SK-N-SH (cell line): ENCODE data around the gene B4GALT3. TPM values are rescaled to one million over a fixed set of nuclear protein-coding genes. Genes with fewer than 3 reads are reported as not detected.

ENCODE experiments used
- CTCF ChIA-PET: fragments of 300-600, 350-600 bp; formaldehyde crosslinking; extraction: SDS; loops from one replicate; lab custom pipeline; 2021; lab: Yijun Ruan, JAX
- POLR2A ChIA-PET: fragments of 350-600 bp; sonication (Branson Sonifier 250); formaldehyde crosslinking; extraction: SDS; loops from one replicate; lab custom pipeline; 2020; ENCODE audit warnings: antibody characterized with exemption, inconsistent platforms; lab: Yijun Ruan, JAX
- DNase-seq: peaks from one replicate; pipeline ENCODE4 v3.0.0; 2012
- H2AFZ ChIP-seq: fragments of 200-600 bp; sonication (generic); 2 replicates; pipeline ENCODE4 v1.8.1; 2016; ENCODE audit warnings: antibody characterized with exemption, mild to moderate bottlenecking, low read depth
- H3F3A ChIP-seq: fragments of 200-600 bp; sonication (generic); replicated peaks from 2 replicates; pipeline ENCODE3; 2016; ENCODE audit warnings: antibody characterized with exemption, mild to moderate bottlenecking; ENCODE audit not compliant: insufficient read depth
- H3K27ac ChIP-seq, 2 experiments: fragments of 200-500 bp in 1 of 2; fragments of 200-600 bp in 1 of 2; sonication (Bioruptor generic) in 1 of 2; sonication (generic), shearing (Covaris generic) in 1 of 2; 2 replicates each; pipeline versions ENCODE4 v1.5.1 to v1.6.1; 2014 to 2016; ENCODE audit warnings: low read depth in 2 of 2, inconsistent platforms in 1 of 2, low read length in 1 of 2, mild to moderate bottlenecking in 1 of 2, mixed read lengths in 1 of 2
- H3K27me3 ChIP-seq: fragments of 200-600 bp; sonication (generic), shearing (Covaris generic); 2 replicates; pipeline ENCODE4 v1.6.1; 2016; ENCODE audit warnings: mixed run types; ENCODE audit not compliant: insufficient read depth
- H3K36me3 ChIP-seq, 2 experiments: fragments of 200-500 bp in 1 of 2; fragments of 200-600 bp in 1 of 2; sonication (Bioruptor generic) in 1 of 2; sonication (generic) in 1 of 2; replicated peaks in 1 of 2; 2 replicates each; pipeline versions ENCODE3 to v1.5.1; 2014 to 2016; ENCODE audit warnings: low read length in 1 of 2, mild to moderate bottlenecking in 1 of 2; ENCODE audit not compliant: insufficient read depth in 2 of 2, control insufficient read depth in 1 of 2
- H3K4me1 ChIP-seq, 2 experiments: fragments of 200-500 bp in 1 of 2; fragments of 200-600 bp in 1 of 2; sonication (Bioruptor generic) in 1 of 2; sonication (generic), shearing (Covaris generic) in 1 of 2; 2 replicates each; pipeline versions ENCODE4 v1.5.1 to v1.6.1; 2014 to 2016; ENCODE audit warnings: low read depth in 1 of 2, low read length in 1 of 2, mixed run types in 1 of 2; ENCODE audit not compliant: insufficient read depth in 2 of 2, control insufficient read depth in 1 of 2
- H3K4me2 ChIP-seq: fragments of 200-600 bp; sonication (generic), shearing (Covaris generic); 2 replicates; pipeline ENCODE4 v1.6.1; 2017; ENCODE audit warnings: mixed run types
- H3K4me3 ChIP-seq, 2 experiments: fragments of 200-500 bp in 1 of 2; fragments of 200-600 bp in 1 of 2; sonication (Bioruptor generic) in 1 of 2; sonication (generic), shearing (Covaris generic) in 1 of 2; 2 replicates each; pipeline versions ENCODE4 v1.5.1 to v1.8.1; 2014 to 2016; ENCODE audit warnings: low read depth in 2 of 2, inconsistent platforms in 1 of 2, low read length in 1 of 2, mild to moderate bottlenecking in 1 of 2, mixed read lengths in 1 of 2, moderate library complexity in 1 of 2
- H3K79me2 ChIP-seq: fragments of 200-600 bp; sonication (generic); 2 replicates; pipeline ENCODE4 v1.8.1; 2017; ENCODE audit warnings: mild to moderate bottlenecking; ENCODE audit not compliant: insufficient read depth
- H3K9ac ChIP-seq: fragments of 200-600 bp; sonication (generic); 2 replicates; pipeline ENCODE4 v1.6.1; 2017; ENCODE audit warnings: mixed run types
- H3K9me2 ChIP-seq: fragments of 200-600 bp; sonication (generic); 2 replicates; pipeline ENCODE4 v1.6.1; 2017; ENCODE audit warnings: mixed run types
- H3K9me3 ChIP-seq: fragments of 200-600 bp; sonication (generic); 2 replicates; pipeline ENCODE4 v1.6.1; 2017; ENCODE audit warnings: mixed run types, mild to moderate bottlenecking, moderate library complexity
- H4K20me1 ChIP-seq: fragments of 200-600 bp; sonication (generic); 2 replicates; pipeline ENCODE4 v1.6.1; 2017; ENCODE audit warnings: mild to moderate bottlenecking, mixed run types; ENCODE audit not compliant: insufficient read depth
- CHD2 ChIP-seq: fragments of 150-350 bp; IDR thresholded peaks from 2 replicates; pipeline ENCODE4 v1.6.1; 2018; ENCODE audit warnings: low read length; ENCODE audit not compliant: partially characterized antibody
- ELF1 ChIP-seq: IDR thresholded peaks from 2 replicates; pipeline ENCODE4 v1.4.0; 2012
- EP300 ChIP-seq, 2 experiments: IDR thresholded peaks; 2 replicates each; pipeline versions ENCODE4 v1.4.0 to v1.6.1; 2012; ENCODE audit warnings: borderline replicate concordance in 1 of 2, low read depth in 1 of 2, low read length in 1 of 2
- EZH2phosphoT487 ChIP-seq: fragments of 200-600 bp; sonication (generic); IDR thresholded peaks from 2 replicates; pipeline ENCODE4 v1.6.1; 2017; ENCODE audit warnings: low read depth, mixed run types, mild to moderate bottlenecking, antibody characterized with exemption, moderate library complexity, borderline replicate concordance
- FOXJ3 ChIP-seq: sonication (generic); formaldehyde crosslinking; IDR thresholded peaks from 2 replicates; pipeline ENCODE4 v1.5.1; 2020; ENCODE audit warnings: mild to moderate bottlenecking, missing genetic modification reagents
- GABPA ChIP-seq: IDR thresholded peaks from 2 replicates; pipeline ENCODE4 v1.4.0; 2012; ENCODE audit warnings: low read depth, mild to moderate bottlenecking
- NRF1 ChIP-seq: IDR thresholded peaks from 2 replicates; pipeline ENCODE4 v1.6.1; 2012; ENCODE audit warnings: low read depth, mild to moderate bottlenecking, low read length
- POLR2AphosphoS5 ChIP-seq: IDR thresholded peaks from 2 replicates; pipeline ENCODE4 v1.6.1; 2012; ENCODE audit warnings: low read depth, low read length
- REST ChIP-seq: IDR thresholded peaks from 2 replicates; pipeline ENCODE4 v1.6.1; 2012; ENCODE audit warnings: mild to moderate bottlenecking, low read depth, low read length, moderate library complexity
- TCF12 ChIP-seq: IDR thresholded peaks from 2 replicates; pipeline ENCODE4 v1.4.0; 2012
- YY1 ChIP-seq: IDR thresholded peaks from 2 replicates; pipeline ENCODE4 v1.4.0; 2012; ENCODE audit warnings: low read depth, mild to moderate bottlenecking
- ZBTB33 ChIP-seq: IDR thresholded peaks from 2 replicates; pipeline ENCODE4 v1.4.0; 2012; ENCODE audit warnings: low read depth, borderline replicate concordance
- WGBS: methylation state at CpG from one replicate; pipeline ENCODE4 v1.1.6; 2017; ENCODE audit warnings: low lambda C conversion rate; 5-methylcytosine and 5-hydroxymethylcytosine counted together
- polyA plus RNA-seq, 3 experiments: library from polyadenylated mRNA; depleted of rRNA; stranded (reverse); fragments of >200 nt; gene quantifications; 2 replicates each; pipeline ENCODE4 v1.2.3, GENCODE V29; 2012
- TF ChIP-seq, protein P1 (sequence below): IDR thresholded peaks from 2 replicates; pipeline ENCODE4; 2012
- TF ChIP-seq, protein P2 (sequence below): IDR thresholded peaks from 2 replicates; pipeline ENCODE4 v1.4.0; 2012; ENCODE audit warnings: low read depth
- TF ChIP-seq, protein P3 (sequence below): fragments of 150-350 bp; IDR thresholded peaks from 2 replicates; pipeline ENCODE4 v1.6.1; 2016; ENCODE audit warnings: mild to moderate bottlenecking, low read depth, low read length

The B4GALT3 gene
- polyA plus RNA-seq, 1 of the 3 experiments (the other 2 are of a cell fraction) = 56.5 TPM

DNA sequence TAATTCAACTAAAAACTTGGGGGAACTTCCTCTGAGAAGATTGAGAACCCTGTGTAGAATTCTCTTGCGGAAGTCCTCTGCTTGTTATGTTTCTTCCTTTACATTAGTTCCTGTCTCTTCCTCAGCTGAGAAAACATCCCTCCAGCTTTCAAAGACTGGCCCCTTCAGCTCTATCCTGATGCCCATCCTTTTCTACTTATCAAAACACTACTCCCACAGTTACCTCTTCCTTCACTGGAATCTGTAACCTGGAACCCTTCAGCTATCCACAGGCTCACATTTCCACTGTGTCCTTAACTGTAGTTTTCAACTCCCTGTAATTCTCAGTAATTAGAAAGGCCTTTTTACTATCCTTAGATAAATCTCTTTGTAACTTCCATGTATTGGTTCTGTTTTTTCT lies 38.9 kb downstream of the B4GALT3 start:
- Histone ChIP-seq H3K4me1 (peaks cover 0 to 2% of the 10 kb centered on the region in 2 experiments; a peak in 1 of 4 replicates), H4K20me1 (no peaks in the 10 kb centered on the region), H3K27ac (no peak overlapping the region), H2AFZ (no peak overlapping the region), H3F3A (peaks cover 14% of the 10 kb centered on the region), H3K4me3 (no peak overlapping the region), H3K79me2 (peaks cover 18% of the 10 kb centered on the region), H3K4me2 (no peak overlapping the region), H3K9ac (no peak overlapping the region), H3K9me3 (no peaks in the 10 kb centered on the region), H3K9me2 (no peaks in the 10 kb centered on the region), H3K36me3 (no peaks in the 10 kb centered on the region), H3K27me3 (no peaks in the 10 kb centered on the region)
- WGBS = 96% methylated on average over 1 of the region's 1 CpG
- ChIA-PET POLR2A (no interaction called here), CTCF (interaction anchor here (0.7 to 2.6 kb wide), 7 partner anchors 16 to 411 kb away, joined by 3 to 15 read pairs (median 6); partner anchors contain the start of genes KLHDC9, PPOX and TSTD1)
- DNase-seq = no peak
- TF ChIP-seq EZH2phosphoT487 (no peak), TCF12 (no peak), CHD2 (no peak)
- TF ChIP-seq, protein P1, sequence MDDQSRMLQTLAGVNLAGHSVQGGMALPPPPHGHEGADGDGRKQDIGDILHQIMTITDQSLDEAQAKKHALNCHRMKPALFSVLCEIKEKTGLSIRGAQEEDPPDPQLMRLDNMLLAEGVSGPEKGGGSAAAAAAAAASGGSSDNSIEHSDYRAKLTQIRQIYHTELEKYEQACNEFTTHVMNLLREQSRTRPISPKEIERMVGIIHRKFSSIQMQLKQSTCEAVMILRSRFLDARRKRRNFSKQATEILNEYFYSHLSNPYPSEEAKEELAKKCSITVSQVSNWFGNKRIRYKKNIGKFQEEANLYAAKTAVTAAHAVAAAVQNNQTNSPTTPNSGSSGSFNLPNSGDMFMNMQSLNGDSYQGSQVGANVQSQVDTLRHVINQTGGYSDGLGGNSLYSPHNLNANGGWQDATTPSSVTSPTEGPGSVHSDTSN = no peak
- TF ChIP-seq, protein P2, sequence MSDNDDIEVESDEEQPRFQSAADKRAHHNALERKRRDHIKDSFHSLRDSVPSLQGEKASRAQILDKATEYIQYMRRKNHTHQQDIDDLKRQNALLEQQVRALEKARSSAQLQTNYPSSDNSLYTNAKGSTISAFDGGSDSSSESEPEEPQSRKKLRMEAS = no peak

GRCh38 chr1:161137881-161138280 lies 39.4 kb downstream of the B4GALT3 start:
- H3K27me3 ChIP-seq = no peaks in the 10 kb centered on the region
- H3K9ac ChIP-seq = no peak overlapping the region
- no peaks in the 10 kb centered on the region for H3K9me2 ChIP-seq
- no peak for DNase-seq
- H3K36me3 ChIP-seq = no peaks in the 10 kb centered on the region
- no peak overlapping the region for H3K4me3 ChIP-seq
- H3K9me3 ChIP-seq = no peaks in the 10 kb centered on the region
- peaks cover 18% of the 10 kb centered on the region for H3K79me2 ChIP-seq
- no peaks in the 10 kb centered on the region for H4K20me1 ChIP-seq
- no peak overlapping the region for H3K27ac ChIP-seq
- CTCF ChIA-PET = interaction anchor here (0.7 to 2.6 kb wide), 5 partner anchors 17 to 411 kb away, joined by 3 to 15 read pairs (median 6); partner anchors contain the start of genes KLHDC9 and PPOX
- 100% methylated on average over 3 of the region's 3 CpGs for WGBS
- H3F3A ChIP-seq = peaks cover 19% of the 10 kb centered on the region
- peaks cover 0 to 2% of the 10 kb centered on the region in 2 experiments; a peak in 1 of 4 replicates for H3K4me1 ChIP-seq
- no peak overlapping the region for H3K4me2 ChIP-seq
- POLR2A ChIA-PET = no interaction called here
- no peak for TF ChIP-seq NRF1
- TF ChIP-seq REST = no peak
- TF ChIP-seq, protein P3, sequence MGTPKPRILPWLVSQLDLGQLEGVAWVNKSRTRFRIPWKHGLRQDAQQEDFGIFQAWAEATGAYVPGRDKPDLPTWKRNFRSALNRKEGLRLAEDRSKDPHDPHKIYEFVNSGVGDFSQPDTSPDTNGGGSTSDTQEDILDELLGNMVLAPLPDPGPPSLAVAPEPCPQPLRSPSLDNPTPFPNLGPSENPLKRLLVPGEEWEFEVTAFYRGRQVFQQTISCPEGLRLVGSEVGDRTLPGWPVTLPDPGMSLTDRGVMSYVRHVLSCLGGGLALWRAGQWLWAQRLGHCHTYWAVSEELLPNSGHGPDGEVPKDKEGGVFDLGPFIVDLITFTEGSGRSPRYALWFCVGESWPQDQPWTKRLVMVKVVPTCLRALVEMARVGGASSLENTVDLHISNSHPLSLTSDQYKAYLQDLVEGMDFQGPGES = no peak
- no peak for TF ChIP-seq ELF1
- no peak for TF ChIP-seq YY1
- no peak for TF ChIP-seq GABPA
- TF ChIP-seq EP300 (IDR thresholded peaks at IDR 0.05; ENCODE audit: borderline replicate concordance in 1 of 2, low read depth in 1 of 2, low read length in 1 of 2) = no peak
- TF ChIP-seq ZBTB33 = no peak
- no peak for TF ChIP-seq POLR2AphosphoS5
- no peak for TF ChIP-seq FOXJ3 (CRISPR knock-in tag)
- H2AFZ ChIP-seq = no peak overlapping the region
